K562 (cell line): ENCODE data around the gene ZNF33A. TPM values are rescaled to one million over a fixed set of nuclear protein-coding genes. Genes with fewer than 3 reads are reported as not detected.

ENCODE experiments used
- ARNT ChIP-seq, 2 experiments: fragments of 450-650 bp; IDR thresholded peaks; 2 replicates each; pipeline ENCODE4 v1.6.1; 2016; ENCODE audit warnings: mild to moderate bottlenecking in 1 of 2
- CBX3 ChIP-seq, 2 experiments: IDR thresholded peaks; 1 replicate in 1 of 2; 2 replicates in 1 of 2; pipeline ENCODE4 v1.6.1; 2012; ENCODE audit warnings: inconsistent platforms in 2 of 2, low read length in 2 of 2, borderline replicate concordance in 1 of 2, control low read depth in 1 of 2
- CREM ChIP-seq: IDR thresholded peaks from 2 replicates; pipeline ENCODE4 v1.6.1; 2014; ENCODE audit warnings: antibody characterized with exemption, low read depth
- EP400 ChIP-seq: fragments of 450-650 bp; IDR thresholded peaks from 2 replicates; pipeline ENCODE4 v1.6.1; 2017; ENCODE audit warnings: antibody characterized with exemption, mild to moderate bottlenecking, moderate library complexity
- NR2C1 ChIP-seq, 2 experiments: fragments of 450-650 bp; IDR thresholded peaks; 2 replicates each; pipeline ENCODE4 v1.6.1; 2017; ENCODE audit warnings: mild to moderate bottlenecking in 2 of 2, antibody characterized with exemption in 1 of 2, inconsistent platforms in 1 of 2, missing compliant biosample characterization in 1 of 2, missing genetic modification characterization in 1 of 2
- SMAD2 ChIP-seq: fragments of 150-350 bp; IDR thresholded peaks from 2 replicates; pipeline ENCODE4 v1.6.1; 2014; ENCODE audit warnings: low read depth, mild to moderate bottlenecking, low read length
- SUPT5H ChIP-seq: fragments of 450-650 bp; IDR thresholded peaks from 2 replicates; pipeline ENCODE4 v1.6.1; 2016
- TGIF2 ChIP-seq: sonication (generic); formaldehyde crosslinking; IDR thresholded peaks from 2 replicates; pipeline ENCODE4 v1.8.1; 2022; ENCODE audit warnings: mild to moderate bottlenecking, missing genetic modification reagents, moderate library complexity
- ZNF384 ChIP-seq: IDR thresholded peaks from 2 replicates; pipeline ENCODE4 v1.6.1; 2012; ENCODE audit warnings: low read depth, low read length, improper control_type of control experiment
- polyA plus RNA-seq, 8 experiments: library from polyadenylated mRNA; depleted of rRNA in 4 of 8; stranded (reverse) in 5 of 8; unstranded in 3 of 8; fragments of >200 nt; fragmentation: Nextera tagmentation in 2 of 8; fragmentation: Illumina TruSeq in 1 of 8; extraction: Ambion mirVana in 2 of 8; extraction: Trizol in 1 of 8; gene quantifications; 2 replicates each; pipeline versions ENCODE4 v1.2.1 to v1.2.3, GENCODE V29; 2011 to 2014; ENCODE audit warnings: inconsistent platforms in 1 of 8, missing spikeins in 1 of 8
- total RNA-seq, 7 experiments: library from RNA; depleted of rRNA in 6 of 7; stranded (reverse); fragments of >200 nt in 6 of 7; fragmentation: Illumina TruSeq in 2 of 7; extraction: Trizol in 2 of 7; gene quantifications; 2 replicates each; pipeline versions ENCODE4 v1.2.1 to v1.2.3, GENCODE V29; 2011 to 2021; ENCODE audit warnings: low replicate concordance in 1 of 7
- TF ChIP-seq, protein P1 (sequence below): fragments of 450-650 bp; formaldehyde crosslinking; IDR thresholded peaks from 2 replicates; pipeline ENCODE4 v1.4.0; 2020; ENCODE audit warnings: mild to moderate bottlenecking, moderate library complexity
- TF ChIP-seq, protein P2 (sequence below): fragments of 450-650 bp; IDR thresholded peaks from 2 replicates; pipeline ENCODE4 v1.7.1; 2018; ENCODE audit warnings: mild to moderate bottlenecking, low read depth; ENCODE audit not compliant: partially characterized antibody
- TF ChIP-seq, protein P3 (sequence below): fragments of 200-600 bp; sonication (generic); IDR thresholded peaks from one replicate; pipeline ENCODE4 v1.6.1; 2012; ENCODE audit warnings: mild to moderate bottlenecking, low read depth, low read length, inconsistent platforms

Gene ZNF33A
- total and polyA plus RNA-seq, 9 of the 15 experiments (the other 6 are each of a cell fraction or from before 2014, with no cell fraction given), result 8.1 to 27.5 (median 16.4) TPM

DNA sequence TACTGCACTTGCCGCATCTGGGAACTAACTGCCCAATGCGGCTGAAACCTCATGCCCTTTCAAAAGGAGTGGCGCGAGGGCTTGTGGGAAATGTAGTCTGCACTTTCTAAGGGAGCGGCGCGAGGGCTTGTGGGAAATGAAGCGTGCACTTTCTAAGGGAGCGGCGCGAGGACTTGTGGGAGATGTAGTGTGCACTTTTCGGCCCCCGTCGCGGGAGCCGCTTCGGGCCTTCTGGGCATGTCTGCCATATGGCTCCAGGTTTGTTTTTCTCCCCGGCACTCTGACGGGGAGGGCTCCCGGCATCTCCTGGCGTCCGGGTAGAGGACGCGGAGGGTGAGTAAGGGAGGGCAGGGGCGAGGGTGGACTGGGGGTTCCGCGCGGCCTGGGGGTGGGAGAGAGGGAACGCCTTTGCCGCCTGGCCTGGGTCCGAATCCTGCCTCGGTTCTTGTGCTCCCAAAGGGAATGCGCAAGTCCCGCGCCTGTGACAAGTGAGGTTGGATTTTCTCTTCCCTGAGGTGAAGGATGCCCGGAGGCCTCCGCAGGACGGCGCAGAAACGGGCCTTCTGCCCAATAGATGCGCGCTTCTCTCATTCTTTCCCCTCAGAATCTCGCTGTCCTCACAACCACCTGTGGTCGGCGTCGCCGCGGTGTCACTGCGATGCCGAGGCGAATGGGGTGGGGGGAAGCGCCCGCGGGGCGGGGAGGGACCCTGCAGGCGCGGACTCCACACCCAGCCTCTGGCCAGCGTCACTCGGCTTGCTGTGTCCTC is 83.9 kb downstream of the ZNF33A start, which contains the start of gene ZNF37A (continued):
- TF ChIP-seq, protein P1, sequence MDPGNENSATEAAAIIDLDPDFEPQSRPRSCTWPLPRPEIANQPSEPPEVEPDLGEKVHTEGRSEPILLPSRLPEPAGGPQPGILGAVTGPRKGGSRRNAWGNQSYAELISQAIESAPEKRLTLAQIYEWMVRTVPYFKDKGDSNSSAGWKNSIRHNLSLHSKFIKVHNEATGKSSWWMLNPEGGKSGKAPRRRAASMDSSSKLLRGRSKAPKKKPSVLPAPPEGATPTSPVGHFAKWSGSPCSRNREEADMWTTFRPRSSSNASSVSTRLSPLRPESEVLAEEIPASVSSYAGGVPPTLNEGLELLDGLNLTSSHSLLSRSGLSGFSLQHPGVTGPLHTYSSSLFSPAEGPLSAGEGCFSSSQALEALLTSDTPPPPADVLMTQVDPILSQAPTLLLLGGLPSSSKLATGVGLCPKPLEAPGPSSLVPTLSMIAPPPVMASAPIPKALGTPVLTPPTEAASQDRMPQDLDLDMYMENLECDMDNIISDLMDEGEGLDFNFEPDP, result no peak
- TF ChIP-seq ARNT (IDR thresholded peaks at IDR 0.05), result peak; percentile 20 to 73; a peak in 2 of 4 replicates
- TF ChIP-seq CBX3 (IDR thresholded peaks at IDR 0.05; ENCODE audit: borderline replicate concordance in 1 of 2, low read length in 2 of 2), result peak in 1 of 2 experiments; percentile 66; a peak in 1 of 3 replicates
- peak; percentile 70; the same call in 1 of the 2 replicates for TF ChIP-seq EP400
- peak; percentile 82 for TF ChIP-seq NR2C1 (IDR thresholded peaks at IDR 0.05)
- peak; percentile 91 for TF ChIP-seq NR2C1 (tag; IDR thresholded peaks at IDR 0.05)
- peak; percentile 69 for TF ChIP-seq SUPT5H
- no peak for TF ChIP-seq SMAD2
- TF ChIP-seq TGIF2 (CRISPR knock-in tag), result no peak
- TF ChIP-seq, protein P2, sequence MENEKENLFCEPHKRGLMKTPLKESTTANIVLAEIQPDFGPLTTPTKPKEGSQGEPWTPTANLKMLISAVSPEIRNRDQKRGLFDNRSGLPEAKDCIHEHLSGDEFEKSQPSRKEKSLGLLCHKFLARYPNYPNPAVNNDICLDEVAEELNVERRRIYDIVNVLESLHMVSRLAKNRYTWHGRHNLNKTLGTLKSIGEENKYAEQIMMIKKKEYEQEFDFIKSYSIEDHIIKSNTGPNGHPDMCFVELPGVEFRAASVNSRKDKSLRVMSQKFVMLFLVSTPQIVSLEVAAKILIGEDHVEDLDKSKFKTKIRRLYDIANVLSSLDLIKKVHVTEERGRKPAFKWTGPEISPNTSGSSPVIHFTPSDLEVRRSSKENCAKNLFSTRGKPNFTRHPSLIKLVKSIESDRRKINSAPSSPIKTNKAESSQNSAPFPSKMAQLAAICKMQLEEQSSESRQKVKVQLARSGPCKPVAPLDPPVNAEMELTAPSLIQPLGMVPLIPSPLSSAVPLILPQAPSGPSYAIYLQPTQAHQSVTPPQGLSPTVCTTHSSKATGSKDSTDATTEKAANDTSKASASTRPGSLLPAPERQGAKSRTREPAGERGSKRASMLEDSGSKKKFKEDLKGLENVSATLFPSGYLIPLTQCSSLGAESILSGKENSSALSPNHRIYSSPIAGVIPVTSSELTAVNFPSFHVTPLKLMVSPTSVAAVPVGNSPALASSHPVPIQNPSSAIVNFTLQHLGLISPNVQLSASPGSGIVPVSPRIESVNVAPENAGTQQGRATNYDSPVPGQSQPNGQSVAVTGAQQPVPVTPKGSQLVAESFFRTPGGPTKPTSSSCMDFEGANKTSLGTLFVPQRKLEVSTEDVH, result no peak
- peak; percentile 89 for TF ChIP-seq CREM
- TF ChIP-seq, protein P3, sequence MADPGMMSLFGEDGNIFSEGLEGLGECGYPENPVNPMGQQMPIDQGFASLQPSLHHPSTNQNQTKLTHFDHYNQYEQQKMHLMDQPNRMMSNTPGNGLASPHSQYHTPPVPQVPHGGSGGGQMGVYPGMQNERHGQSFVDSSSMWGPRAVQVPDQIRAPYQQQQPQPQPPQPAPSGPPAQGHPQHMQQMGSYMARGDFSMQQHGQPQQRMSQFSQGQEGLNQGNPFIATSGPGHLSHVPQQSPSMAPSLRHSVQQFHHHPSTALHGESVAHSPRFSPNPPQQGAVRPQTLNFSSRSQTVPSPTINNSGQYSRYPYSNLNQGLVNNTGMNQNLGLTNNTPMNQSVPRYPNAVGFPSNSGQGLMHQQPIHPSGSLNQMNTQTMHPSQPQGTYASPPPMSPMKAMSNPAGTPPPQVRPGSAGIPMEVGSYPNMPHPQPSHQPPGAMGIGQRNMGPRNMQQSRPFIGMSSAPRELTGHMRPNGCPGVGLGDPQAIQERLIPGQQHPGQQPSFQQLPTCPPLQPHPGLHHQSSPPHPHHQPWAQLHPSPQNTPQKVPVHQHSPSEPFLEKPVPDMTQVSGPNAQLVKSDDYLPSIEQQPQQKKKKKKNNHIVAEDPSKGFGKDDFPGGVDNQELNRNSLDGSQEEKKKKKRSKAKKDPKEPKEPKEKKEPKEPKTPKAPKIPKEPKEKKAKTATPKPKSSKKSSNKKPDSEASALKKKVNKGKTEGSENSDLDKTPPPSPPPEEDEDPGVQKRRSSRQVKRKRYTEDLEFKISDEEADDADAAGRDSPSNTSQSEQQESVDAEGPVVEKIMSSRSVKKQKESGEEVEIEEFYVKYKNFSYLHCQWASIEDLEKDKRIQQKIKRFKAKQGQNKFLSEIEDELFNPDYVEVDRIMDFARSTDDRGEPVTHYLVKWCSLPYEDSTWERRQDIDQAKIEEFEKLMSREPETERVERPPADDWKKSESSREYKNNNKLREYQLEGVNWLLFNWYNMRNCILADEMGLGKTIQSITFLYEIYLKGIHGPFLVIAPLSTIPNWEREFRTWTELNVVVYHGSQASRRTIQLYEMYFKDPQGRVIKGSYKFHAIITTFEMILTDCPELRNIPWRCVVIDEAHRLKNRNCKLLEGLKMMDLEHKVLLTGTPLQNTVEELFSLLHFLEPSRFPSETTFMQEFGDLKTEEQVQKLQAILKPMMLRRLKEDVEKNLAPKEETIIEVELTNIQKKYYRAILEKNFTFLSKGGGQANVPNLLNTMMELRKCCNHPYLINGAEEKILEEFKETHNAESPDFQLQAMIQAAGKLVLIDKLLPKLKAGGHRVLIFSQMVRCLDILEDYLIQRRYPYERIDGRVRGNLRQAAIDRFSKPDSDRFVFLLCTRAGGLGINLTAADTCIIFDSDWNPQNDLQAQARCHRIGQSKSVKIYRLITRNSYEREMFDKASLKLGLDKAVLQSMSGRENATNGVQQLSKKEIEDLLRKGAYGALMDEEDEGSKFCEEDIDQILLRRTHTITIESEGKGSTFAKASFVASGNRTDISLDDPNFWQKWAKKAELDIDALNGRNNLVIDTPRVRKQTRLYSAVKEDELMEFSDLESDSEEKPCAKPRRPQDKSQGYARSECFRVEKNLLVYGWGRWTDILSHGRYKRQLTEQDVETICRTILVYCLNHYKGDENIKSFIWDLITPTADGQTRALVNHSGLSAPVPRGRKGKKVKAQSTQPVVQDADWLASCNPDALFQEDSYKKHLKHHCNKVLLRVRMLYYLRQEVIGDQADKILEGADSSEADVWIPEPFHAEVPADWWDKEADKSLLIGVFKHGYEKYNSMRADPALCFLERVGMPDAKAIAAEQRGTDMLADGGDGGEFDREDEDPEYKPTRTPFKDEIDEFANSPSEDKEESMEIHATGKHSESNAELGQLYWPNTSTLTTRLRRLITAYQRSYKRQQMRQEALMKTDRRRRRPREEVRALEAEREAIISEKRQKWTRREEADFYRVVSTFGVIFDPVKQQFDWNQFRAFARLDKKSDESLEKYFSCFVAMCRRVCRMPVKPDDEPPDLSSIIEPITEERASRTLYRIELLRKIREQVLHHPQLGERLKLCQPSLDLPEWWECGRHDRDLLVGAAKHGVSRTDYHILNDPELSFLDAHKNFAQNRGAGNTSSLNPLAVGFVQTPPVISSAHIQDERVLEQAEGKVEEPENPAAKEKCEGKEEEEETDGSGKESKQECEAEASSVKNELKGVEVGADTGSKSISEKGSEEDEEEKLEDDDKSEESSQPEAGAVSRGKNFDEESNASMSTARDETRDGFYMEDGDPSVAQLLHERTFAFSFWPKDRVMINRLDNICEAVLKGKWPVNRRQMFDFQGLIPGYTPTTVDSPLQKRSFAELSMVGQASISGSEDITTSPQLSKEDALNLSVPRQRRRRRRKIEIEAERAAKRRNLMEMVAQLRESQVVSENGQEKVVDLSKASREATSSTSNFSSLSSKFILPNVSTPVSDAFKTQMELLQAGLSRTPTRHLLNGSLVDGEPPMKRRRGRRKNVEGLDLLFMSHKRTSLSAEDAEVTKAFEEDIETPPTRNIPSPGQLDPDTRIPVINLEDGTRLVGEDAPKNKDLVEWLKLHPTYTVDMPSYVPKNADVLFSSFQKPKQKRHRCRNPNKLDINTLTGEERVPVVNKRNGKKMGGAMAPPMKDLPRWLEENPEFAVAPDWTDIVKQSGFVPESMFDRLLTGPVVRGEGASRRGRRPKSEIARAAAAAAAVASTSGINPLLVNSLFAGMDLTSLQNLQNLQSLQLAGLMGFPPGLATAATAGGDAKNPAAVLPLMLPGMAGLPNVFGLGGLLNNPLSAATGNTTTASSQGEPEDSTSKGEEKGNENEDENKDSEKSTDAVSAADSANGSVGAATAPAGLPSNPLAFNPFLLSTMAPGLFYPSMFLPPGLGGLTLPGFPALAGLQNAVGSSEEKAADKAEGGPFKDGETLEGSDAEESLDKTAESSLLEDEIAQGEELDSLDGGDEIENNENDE, result no peak
- no peak for TF ChIP-seq ZNF384
